Bone marrow (tissue), 2 donors: ENCODE results near the gene GPHN.

Source experiments
- DNase-seq, 2 donors: peaks; one replicate each; lab custom pipeline; 2025; lab: John Stamatoyannopoulos, UW

GPHN gene

DNA sequence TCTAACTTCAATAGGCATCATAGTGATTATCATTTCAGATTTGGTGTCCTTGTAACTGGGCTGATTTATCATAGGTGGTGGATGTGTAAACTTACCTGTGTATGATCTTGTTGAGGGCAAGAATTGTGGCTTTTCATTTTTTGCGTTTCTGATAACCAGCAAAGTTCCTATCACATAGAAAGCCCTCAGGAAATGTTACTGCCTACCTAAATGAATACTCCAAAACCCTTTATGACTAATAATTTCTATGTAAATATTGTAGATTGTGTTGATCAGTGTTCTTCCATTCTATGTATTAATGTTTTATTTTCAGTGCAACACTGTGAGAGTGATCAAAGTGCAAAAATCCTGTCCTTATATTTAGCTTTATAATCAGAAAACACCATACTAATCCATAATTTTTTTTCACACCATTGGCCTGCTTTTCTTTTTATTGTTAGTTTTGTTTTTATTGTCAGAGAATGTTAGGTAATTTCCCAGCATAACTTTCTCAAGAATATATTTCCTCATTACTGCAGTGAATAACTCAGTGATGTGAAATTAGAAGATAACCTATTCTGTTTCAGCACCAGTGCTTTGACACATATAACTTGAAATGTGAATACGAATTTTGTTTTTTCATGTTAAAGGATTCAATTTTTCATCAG lies 94.1 kb downstream of the GPHN start:
- DNase-seq, result no peak

DNA sequence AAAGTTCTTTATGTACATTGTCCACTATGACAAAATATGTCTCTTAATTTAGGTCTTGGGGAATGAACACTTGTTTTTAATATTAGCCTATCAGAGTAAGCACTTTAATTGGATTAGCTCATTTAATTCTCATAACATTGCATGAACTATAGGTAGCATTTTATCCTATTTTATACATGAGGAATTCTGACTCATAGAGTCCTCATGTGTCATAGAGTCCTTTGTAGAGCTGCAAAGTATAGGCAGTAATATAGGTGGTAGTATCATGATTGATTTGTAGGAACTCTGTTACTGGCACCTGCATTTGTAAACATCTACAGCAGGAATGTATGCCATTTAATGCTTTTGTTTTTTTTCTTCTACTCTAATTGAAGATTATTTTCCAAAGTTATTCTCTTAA lies 96.0 kb downstream of the GPHN start:
- DNase-seq, result no peak

DNA sequence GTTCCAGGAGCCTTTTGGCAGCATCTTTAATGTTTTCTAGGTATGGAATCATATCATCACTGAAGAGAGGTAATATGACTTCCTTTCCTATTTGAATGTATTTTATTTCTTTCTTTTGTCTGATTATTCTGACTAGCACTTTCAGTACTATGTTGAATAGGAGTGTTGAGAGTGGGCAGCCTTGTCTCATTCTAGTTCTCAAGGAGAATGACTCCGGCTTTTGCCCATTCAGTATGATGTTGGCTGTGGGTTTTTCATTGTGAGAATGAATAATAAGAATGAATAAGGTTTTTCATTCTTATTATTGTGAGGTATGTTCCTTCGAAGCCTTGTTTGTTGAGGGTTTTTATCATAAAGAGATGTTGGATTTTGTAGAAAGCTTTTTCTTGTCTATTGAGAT lies 98.9 kb downstream of the GPHN start:
- no peak for DNase-seq

DNA sequence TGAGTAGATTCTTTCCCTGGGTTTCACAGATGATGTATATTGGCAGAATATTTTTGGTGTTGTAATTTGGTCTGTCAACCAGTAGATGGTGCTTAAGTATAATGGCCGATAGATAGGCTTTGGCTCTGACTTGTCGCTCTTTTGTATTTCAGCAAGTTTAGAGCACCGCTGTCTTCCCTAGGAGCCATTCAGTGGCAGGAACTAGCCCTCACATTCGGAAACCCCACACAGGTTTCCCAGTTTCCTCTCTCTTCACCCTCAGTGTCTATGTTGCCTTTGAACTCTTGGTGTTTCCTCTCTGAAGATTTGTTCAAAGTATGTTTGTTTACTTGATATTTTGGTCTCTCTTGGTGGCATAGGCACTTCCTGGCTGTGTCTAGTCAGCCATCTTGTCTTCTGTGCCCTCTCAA lies 102.2 kb downstream of the GPHN start:
- DNase-seq, result no peak

DNA sequence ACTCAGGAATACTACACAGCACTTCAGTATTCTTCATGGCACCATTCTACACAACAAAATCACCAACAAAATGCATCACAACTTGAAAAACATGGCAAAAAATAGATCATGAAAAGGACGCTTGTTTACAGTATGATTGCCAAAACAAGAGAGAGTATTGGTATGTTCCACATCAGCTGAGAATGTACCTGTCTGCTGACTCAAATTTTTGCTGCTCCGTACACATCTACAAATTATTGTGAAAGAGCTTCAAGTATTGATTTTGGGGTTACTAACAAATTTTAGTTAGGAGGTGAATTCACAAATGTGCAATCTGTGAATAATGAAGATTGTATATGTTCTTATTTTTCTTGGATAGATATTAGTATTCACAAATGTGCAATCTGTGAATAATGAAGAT lies 105.4 kb downstream of the GPHN start:
- no peak for DNase-seq

DNA sequence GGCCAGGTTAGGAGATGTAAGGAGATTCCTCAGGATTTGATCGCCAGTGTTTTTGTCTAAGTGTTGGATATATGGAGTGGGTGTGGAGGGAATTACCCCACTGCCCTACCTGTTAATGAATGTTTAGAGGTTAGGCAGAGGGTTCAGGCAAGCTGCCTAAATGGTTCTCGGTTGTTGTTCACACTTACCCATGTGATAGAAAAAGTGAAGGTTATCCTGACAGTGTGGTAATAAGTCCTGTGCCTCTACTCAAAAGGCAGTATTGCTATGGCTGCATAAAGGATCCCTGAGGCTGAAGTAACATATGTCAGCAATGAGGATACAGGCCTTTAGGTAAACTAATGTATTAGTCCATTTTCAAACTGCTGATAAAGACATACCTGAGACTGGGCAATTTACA lies 112.0 kb downstream of the GPHN start:
- DNase-seq, result no peak

DNA sequence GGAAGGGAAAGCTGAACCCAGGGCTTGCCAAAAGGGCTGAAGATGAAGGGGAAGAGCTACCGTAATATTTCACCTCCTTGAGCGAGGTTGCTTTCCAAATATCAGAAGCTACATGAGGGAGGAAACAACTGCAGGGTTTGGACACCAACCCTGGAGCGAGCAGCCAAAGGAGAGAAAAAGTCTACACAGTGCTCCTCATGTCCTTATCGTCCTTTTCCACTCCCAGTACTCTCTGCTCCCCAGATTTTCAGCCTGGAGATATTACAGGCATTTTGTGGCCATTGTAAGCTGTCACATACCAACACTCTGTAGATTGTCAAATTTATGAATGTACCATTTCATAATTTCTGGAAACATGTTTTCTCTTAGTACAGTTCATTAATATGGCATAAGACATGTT lies 115.9 kb downstream of the GPHN start:
- DNase-seq, result no peak

DNA sequence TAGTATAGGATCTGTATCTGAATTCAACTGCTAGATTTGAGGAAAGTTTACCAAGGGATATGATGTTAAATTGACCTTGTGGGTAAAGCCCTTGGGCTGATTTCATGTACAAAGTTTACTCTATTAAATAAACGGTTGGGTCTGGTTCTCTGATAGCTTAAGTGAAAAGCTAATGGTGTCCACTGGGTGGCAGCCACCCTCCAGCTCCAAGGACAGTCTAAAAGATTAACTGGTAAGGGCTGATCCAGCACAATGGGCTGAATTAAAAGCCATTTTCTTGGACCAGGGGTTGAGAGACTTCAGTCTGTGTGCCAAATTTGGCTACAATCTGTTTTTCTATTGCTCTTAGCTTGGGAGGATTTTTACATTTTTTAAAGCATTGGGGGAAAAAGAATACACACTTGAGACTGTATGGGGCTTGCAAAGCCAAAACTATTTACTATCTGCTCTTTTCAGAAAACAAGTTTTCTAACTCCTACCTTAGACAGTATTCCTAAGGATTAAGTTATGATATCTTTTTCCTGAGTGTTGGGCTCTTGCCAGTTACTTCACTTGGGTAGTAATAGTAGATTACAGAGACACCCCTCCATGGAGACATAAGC lies 116.5 kb downstream of the GPHN start:
- no peak for DNase-seq

DNA sequence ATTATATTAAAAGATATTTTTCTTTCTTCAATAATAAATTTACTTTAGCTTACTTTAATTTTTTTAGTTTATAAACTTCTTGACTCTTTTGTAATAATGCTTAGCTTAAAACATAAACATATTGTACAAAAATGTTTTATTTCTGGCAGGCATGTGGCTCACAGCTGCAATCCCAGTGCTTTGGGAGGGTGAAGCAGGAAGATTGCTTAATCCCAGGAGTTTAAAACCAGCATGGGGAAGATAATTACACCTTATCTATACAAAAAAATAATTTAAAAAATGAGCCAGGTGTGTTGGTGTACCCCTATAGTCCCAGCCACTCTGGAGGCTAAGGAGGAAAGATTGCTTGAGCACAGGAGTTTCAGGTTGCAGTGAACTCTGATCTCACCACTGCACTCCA lies 120.7 kb downstream of the GPHN start:
- DNase-seq, result no peak

DNA sequence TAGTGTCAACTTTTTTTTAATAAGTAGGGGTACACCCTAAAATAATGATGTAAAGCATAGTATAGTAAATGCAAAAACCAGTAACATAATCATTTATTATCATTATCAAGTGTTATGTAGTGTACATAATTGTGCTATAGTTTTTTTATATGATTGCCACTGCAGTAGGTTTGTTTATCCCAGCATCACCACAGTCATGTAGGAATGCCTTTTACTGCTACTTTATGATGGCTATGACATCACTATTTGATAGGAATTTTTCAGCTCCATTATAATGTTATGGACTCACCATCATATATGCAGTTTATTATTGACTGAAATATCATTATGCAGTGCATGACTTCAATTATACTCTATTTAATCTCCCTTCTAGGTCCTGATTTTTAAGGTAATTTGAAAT lies 121.6 kb downstream of the GPHN start:
- DNase-seq, result no peak

DNA sequence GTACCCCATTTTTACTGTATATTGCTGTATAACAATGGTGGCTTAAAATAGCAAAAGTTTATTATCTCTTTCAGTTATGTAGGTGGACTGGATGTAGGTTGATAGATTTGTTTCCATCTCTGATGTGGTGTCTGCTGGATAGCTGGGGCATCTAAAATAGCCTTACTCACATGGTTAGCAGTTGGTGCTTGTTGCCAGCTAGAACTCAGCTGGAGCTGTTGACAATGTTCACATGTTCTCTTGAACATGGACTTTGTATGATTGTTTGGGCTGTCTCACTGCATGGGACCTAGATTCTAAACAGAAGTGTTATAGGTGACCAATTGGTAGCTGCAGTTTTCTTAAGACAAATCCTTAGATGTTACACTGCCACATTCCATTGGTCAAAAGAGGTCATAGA lies 126.9 kb downstream of the GPHN start:
- DNase-seq, result no peak

DNA sequence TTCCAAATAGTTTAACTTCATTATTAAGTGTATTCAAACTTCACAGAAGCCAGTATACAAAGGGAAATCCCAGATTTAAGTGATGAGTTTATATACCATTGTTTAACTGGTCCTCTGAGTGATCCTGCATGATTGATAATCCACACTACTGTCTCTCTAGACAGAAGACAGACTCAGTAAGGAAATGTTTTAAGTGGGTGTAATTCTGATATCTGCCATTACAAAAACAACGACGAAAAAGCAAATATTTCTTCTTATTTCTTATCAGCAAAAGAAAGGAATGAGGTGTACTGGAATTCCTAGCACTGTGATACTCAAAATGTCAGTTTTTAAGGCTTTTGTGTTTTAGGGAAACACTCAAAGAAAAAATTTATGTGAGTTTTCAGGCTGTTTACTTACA lies 127.5 kb downstream of the GPHN start:
- DNase-seq, result no peak

DNA sequence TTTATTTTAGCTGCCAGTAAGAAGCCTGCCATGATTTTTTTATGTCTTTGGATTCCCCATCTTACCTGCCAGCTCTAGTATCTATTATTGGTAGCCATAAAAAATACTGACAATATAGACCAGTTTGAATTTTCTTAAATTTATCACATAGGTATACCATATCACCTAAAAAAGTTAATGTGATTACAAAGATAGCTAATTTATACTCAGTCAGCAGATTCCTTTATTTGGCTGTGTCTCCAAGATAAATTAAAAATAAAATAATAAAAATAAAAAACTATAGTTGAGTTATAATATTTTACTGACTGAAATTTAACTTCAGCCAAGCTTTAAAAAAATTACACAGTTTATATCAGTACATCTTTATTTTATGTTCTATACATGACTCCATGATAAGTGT lies 128.3 kb downstream of the GPHN start:
- no peak for DNase-seq

DNA sequence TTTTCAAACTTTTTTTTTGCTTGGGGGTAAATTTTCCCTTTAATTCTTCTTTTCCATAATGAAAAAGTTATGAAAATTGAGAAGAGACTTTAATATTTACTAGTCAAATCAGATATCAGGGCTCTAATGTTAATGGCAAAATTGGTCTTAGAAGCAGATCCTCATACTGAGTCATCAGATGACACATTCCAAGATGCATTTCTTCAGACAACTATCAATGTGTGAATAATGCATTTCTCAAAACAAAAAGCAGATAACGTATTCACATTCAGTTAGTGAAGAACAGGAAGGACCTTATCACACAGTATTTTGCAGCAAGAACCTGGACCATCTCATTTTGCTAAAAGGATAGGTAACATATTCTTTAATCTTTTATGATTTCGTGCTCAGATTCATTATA lies 130.7 kb downstream of the GPHN start:
- no peak for DNase-seq

DNA sequence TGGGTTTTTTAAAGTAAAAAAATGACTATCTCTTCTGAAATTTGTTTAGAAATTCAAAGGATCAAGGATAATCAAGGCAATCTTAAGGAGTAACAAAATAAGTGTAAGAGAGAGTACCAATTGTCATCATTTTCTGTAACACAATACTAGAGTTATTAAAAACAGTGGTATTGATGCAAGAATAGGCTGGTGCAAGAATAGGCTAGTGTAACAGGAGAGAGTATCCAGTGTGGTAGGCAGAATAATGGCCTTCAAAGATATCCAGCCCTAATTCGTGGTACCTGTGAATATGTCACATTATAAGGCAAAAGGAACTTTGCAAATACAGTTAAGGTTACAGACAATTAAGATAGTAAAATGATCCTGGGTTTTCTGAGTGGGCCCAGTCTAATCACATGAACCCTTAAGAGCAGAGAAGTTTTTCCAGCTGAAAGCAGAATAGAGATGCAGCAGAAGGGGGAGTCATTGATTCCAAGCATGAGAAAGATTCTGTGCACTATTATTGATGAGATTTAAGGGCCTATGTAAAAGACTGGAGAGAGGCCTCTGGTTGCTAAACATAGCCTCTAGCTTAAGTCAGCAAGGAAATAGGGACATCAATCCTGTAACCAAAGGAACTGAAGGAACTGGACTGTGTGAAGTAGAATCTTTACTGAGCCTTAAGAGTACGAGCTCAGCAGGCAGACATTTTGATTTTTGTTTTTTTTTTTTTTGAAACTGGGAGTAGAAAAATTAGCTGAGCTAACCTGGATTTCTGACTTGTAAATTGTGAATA lies 134.1 kb downstream of the GPHN start:
- DNase-seq, result no peak

DNA sequence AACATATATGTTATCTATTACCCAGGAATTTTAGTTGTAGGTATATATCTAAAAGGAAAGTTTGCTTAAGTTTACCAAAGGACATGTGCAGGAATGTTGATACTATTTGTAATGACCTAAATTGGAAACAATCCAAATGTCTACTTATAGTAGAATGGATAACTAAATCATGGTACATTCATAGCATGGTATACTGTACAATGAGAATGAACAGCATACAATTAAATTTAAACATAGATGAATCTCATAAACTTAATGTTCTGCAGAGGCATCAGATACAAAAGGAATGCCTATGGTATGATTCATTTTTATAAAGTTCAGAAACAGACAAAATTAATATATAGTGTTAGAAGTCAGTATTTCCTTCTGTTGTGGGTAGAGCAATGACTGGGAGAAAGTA lies 135.4 kb downstream of the GPHN start:
- DNase-seq, result no peak

DNA sequence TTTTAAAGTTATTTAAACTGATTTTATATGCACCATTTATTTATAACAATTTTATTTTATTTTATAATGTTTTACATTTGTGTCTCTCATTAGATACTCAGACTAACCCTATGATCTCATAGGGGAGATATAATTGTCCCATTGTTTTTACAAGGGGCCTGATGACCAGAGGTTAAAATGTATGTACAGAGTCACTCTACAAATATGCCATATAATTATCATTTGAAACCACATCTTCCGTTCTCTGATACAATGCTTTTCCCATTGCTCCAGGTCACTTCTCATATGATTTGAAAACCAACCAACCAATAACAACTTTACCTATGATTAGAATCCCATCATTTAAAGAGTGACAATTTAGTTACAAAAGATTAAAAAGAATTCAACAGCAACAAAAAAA lies 137.8 kb downstream of the GPHN start:
- DNase-seq, result no peak

DNA sequence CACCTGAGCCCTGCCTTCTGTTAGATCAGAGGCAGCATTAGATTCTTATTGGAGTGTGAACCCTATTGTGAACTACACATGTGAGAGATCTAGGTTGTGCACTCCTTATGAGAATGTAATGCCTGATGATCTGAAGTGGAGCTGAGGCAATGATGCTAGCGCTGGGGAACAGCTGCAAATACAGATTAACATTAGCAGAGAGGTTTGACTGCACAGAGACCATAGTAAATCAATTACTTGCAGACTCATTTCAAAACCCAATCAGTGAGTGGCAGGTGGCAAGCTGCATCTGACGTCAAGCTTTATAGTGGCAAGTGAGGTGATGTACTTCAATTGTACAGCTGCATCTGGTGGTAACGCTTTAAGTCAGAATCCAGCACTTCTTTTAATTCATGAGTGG lies 141.6 kb downstream of the GPHN start:
- no peak for DNase-seq

DNA sequence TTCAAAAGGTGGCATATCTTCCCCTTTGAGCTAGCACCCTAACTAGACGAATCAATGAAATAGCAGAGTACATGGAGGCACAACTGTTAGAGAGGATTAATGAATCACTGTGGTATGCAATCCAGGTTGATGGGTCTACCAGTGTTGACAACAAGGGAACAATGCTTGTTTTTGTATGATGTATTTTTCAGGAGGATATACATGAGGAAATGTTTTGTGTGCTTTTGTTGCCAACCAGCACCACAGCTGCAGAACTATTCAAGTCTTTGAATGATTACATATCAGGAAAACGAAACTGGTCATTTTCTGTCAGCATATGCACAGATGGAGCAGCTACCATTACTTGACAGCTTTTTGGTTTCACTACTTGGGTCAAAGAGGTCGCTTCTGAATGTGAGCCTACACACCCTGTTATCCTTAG lies 142.6 kb downstream of the GPHN start:
- DNase-seq, result no peak

DNA sequence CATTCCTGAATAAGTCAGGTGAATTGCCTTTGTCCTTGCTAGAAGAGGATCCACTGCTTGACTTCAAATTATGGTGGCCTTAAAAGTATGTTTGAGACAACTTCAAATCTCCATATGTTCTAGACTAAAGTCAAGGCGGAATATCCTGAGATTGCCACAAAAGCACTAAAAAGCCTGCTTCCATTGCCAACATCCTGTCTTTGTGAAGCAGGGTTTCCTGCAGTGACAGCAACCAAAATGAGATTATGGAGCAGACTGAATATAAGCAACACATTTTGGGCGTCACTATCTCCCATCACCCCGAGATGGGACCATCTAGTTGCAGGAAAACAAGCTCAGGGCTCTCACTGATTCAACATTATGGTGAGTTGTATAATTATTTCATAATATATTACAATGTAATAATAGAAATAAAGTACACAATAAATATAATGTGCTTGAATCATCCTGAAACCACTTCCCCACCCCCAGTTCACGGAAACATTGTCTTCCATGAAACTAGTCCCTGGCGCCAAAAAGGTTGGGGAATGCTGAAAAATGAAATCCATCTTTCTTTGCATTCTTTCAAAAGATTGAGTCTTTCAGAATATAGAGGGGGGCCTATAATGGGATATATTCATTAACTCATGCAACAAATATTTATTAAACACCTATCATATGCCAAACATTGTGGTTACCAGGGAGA lies 143.7 kb downstream of the GPHN start:
- DNase-seq, result no peak

DNA sequence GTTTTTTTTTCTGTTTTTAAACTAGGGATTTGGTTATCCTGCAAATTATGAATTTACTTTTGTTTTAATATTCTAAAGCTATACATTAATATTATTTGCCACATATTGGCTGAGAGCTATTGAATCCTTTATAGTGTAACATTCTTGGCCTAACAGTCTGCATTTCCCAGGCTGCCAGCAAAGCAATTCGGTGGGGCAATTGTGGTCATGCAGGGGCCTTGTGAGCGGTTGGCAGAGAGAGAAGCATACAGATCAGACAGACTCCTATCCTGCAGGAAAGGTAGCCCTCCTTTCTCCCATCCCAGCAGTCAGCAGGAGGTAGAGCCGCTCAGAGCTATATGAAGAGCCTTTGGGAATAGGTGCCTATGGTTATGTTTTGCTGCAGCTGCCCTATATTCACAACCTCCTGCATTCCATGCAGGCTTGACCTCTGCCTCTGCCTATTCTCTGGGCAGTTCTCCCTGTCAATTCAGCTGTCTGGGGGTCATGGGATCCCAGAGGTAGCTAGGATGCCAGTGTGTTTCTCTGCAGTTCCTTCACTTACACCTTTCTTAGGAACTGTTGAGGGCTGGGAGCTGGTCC lies 144.7 kb downstream of the GPHN start:
- no peak for DNase-seq

DNA sequence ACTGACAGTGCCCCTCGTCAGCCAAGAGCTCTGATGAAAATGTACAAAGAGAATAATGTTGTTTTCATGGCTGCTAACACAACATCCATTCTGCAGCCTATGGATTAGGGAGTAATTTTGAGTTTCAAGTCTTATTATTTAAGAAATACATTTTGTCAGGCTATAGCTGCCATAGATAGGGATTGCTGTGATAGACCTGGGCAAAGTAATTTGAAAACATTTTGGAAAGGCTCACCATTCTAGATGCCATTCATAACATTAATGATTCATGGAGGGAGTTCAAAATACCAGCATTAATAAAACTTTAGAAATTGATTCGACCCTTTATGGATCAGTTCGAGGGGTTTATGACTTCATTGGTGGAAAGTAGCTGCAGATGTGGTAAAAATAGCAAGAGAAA lies 149.8 kb downstream of the GPHN start:
- no peak for DNase-seq

DNA sequence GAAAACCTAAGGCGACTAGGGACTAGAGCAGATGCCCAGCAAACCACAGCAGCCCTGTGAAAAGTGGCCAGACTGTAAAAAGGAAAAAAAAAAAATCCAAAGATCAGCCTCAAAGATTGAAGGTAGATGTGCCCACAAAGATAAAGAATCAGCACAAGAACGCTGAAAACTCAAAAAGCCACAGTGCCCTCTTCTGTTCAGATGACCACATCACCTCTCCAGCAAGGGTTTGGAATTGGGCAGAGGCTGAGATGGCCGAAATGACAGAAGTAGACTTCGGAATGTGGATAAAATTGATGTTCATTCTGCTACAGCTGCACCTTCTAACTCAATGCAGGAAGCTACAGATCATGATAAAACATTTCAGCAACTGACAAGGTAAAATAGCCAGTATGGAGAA lies 154.4 kb downstream of the GPHN start:
- DNase-seq, result no peak
